HG03520 (cell line): ENCODE results near the gene TSPAN18.

Experiments used
- ATAC-seq: cut with Tn5 transposase; IDR thresholded peaks from one replicate; pipeline ENCODE4 v1.9.1; 2021; ENCODE audit warnings: mild to moderate bottlenecking, moderate library complexity; ENCODE audit not compliant: unreplicated experiment

TSPAN18 gene

GRCh38 chr11:44737245-44738085 lies 10.7 kb downstream of the TSPAN18 start:
- no peak for ATAC-seq

GRCh38 chr11:44738791-44739190 lies 12.0 kb downstream of the TSPAN18 start:
- ATAC-seq: no peak

- no peak for ATAC-seq
Measured at GRCh38 chr11:44740967-44741366, 14.2 kb downstream of the TSPAN18 start.

GRCh38 chr11:44741976-44742375 lies 15.2 kb downstream of the TSPAN18 start:
- ATAC-seq: no peak

GRCh38 chr11:44742508-44743246 lies 15.9 kb downstream of the TSPAN18 start:
- ATAC-seq: no peak

- ATAC-seq: no peak
Measured at GRCh38 chr11:44743326-44743725, 16.6 kb downstream of the TSPAN18 start.

GRCh38 chr11:44743959-44744557 lies 17.3 kb downstream of the TSPAN18 start:
- no peak for ATAC-seq

- ATAC-seq: no peak
Measured at GRCh38 chr11:44746894-44747293, 20.1 kb downstream of the TSPAN18 start.

- no peak for ATAC-seq
Measured at GRCh38 chr11:44747316-44747715, 20.6 kb downstream of the TSPAN18 start.

- ATAC-seq: no peak
Measured at GRCh38 chr11:44747836-44748235, 21.1 kb downstream of the TSPAN18 start.

GRCh38 chr11:44748606-44749005 lies 21.8 kb downstream of the TSPAN18 start:
- no peak for ATAC-seq

- ATAC-seq: no peak
Measured at GRCh38 chr11:44749189-44749588, 22.4 kb downstream of the TSPAN18 start.

GRCh38 chr11:44750551-44751465 lies 24.0 kb downstream of the TSPAN18 start:
- ATAC-seq: no peak

GRCh38 chr11:44752300-44752699 lies 25.5 kb downstream of the TSPAN18 start:
- no peak for ATAC-seq

- no peak for ATAC-seq
Measured at GRCh38 chr11:44752713-44753112, 26.0 kb downstream of the TSPAN18 start.

GRCh38 chr11:44753961-44754645 lies 27.3 kb downstream of the TSPAN18 start:
- no peak for ATAC-seq

GRCh38 chr11:44754876-44755555 lies 28.3 kb downstream of the TSPAN18 start:
- no peak for ATAC-seq

- no peak for ATAC-seq
Measured at GRCh38 chr11:44755556-44756523, 29.1 kb downstream of the TSPAN18 start.
